Fibroblast of mammary gland (primary cell): ENCODE data around the gene PDC.

Experiments
- DNase-seq: peaks from one replicate; pipeline ENCODE4 v3.0.0-alpha.2; 2010; ENCODE audit warnings: low read depth
- H3K4me3 ChIP-seq: 2 replicates; pipeline ENCODE4 v1.5.1; 2011; ENCODE audit warnings: low read depth, mild to moderate bottlenecking, low read length, moderate library complexity; ENCODE audit not compliant: control insufficient read depth
- CTCF ChIP-seq: conservative IDR thresholded peaks from 2 replicates; pipeline ENCODE4 v1.5.1; 2011; ENCODE audit warnings: low read depth, low read length, inconsistent platforms; ENCODE audit not compliant: control insufficient read depth, insufficient read depth

The PDC gene

DNA sequence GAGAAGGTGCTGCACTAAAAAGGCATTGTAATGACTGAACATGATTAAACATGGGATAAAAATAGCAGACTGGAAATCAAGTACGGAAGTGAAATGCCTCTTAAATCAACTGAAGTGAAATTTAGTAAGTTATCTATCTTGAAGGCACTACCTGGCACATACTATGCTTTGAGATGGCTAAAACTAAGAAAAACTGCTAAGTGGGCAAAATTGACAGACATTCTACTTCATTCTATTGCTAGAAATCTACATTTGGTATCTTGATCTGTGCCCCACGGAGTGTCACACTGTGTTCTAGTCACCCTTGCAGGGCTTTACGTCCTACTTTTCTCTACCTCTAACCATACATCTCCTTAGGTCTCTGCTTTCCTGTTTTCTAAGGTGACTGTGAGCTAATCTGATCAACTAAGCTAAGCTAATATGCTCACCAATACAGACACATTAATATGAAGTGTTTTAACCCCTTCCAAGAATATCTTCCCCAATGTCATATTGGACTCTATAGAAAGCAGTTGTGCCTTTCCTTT is 4.1 kb downstream of the PDC start:
- no peak for TF ChIP-seq CTCF
- H3K4me3 ChIP-seq: no peak overlapping the region
- no peak for DNase-seq

DNA sequence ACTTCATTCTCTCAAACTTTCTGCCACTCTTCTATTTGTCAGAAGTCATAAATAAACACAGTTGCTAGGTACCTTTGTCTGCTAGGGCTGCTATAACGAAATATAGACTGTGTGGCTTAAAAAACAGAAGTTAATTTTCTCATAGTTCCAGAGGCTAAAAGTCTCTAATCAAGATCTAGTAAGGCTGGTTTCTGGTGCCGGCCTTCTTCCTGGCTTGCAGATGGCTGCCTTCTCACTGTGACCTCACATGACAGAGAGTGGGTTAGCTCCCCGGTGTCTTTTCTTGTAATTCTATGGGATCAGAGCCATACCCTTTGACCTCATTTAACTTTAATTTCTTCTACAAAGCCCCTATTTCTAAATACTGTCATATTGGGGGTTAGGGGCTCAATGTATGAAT is 5.9 kb downstream of the PDC start:
- no peak overlapping the region for H3K4me3 ChIP-seq
- no peak for TF ChIP-seq CTCF
- DNase-seq: no peak

GRCh38 chr1:186446152-186446551 is 14.8 kb downstream of the PDC start:
- no peak for TF ChIP-seq CTCF
- H3K4me3 ChIP-seq: no peak overlapping the region
- no peak for DNase-seq

GRCh38 chr1:186443638-186444037 is 17.3 kb downstream of the PDC start:
- TF ChIP-seq CTCF: no peak
- H3K4me3 ChIP-seq: no peak overlapping the region
- no peak for DNase-seq

DNA sequence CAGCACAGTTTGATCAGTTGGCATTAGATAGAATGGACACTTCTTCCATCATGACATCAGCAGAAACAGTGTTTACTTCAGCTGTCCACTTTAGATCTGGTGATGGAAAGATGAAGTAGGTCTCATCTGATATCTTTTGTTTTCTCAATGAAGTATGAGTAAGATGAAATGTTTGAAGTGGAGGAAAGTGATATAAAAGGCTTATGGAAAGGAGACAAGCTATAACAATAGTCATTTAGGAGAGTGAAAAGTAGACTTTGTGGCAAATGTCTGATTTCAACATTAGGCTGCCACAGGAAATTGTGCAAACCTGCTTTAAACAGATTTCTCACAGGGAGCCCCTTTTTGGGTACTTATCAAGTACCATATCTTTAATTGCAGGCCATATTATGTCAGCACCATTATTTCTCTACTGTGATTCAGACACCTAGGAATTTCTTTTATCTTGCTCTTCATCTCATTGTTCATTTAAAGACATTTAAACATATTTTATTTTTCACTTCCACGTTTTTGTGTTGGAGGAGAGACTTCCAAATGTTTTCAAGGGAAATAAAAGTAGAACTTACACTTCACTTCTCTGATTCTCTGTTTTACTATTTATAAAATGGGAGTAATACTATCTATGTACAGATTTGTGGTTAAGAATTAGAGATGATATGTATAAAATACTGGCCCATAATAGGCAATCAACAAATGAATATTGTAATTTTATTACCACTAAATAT is 18.1 kb downstream of the PDC start:
- no peak overlapping the region for H3K4me3 ChIP-seq
- no peak for TF ChIP-seq CTCF
- peak; percentile 6 for DNase-seq

DNA sequence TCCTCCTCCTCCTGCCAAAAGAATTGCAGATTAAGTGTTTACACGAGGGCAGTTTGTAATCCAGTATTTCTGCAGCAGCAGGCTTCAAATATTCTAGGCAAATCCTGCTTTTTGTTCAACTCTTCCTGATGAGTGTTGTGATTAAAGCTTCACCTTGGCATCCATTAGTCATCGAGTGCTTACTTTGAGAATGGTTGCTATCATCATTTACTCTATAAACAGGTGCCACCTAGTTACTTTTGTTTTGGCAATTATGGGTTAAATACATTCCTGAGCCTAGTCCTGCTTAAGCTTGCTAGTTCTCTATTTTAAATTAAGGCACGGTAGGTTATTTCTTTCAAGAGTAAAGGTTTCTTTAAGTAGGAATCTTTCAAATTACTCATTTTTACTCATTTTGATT is 20.3 kb downstream of the PDC start:
- H3K4me3 ChIP-seq: no peak overlapping the region
- TF ChIP-seq CTCF: no peak
- DNase-seq: no peak
